Measurements from ENCODE around the gene MISP.
A peak's percentile ranks its signal among the peaks of the same experiment; 100 is the strongest.
"Not testable (repeated sequence)": the region's sequence is repeated elsewhere in the genome, so short reads cannot be mapped to it uniquely, and the experiment has no call there.

The MISP gene

DNA sequence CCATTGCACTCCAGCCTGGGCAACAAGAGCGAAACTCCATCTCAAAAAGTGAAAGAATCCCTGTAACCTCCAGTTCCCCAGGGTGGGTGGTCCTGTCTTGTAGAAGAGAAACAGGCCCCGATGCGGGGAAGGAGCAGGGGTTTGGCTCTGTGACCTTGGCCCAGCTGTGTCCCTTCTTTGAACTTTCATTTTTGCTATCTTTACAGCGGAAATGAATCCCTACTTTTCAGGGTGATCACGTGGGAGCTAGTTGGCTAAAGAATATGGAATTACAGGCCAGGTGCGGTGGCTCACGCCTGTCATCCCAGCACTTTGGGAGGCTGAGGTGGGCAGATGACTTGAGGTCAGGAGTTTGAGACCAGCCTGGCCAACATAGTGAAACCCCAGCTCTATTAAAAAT lies 5.8 kb upstream of the MISP start:
- not testable (repeated sequence) for DNase-seq

DNA sequence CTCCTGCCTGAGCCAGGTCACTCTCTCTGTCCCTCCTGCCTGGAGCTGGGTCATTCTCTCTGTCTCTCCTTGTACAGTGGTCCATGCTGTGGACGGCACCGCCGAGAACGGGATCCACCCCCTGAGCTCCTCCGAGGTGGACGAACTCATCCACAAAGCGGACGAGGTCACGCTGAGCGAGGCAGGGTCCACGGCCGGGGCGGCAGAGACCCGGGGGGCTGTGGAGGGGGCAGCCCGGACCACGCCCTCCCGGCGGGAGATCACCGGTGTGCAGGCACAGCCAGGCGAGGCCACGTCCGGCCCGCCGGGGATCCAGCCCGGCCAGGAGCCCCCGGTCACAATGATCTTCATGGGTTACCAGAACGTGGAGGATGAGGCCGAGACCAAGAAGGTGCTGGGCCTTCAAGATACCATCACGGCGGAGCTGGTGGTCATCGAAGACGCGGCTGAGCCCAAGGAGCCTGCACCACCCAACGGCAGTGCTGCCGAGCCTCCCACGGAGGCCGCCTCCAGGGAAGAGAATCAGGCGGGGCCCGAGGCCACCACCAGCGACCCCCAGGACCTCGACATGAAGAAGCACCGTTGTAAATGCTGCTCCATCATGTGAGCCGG lies 4.6 kb upstream of the MISP start:
- no peak for DNase-seq

DNA sequence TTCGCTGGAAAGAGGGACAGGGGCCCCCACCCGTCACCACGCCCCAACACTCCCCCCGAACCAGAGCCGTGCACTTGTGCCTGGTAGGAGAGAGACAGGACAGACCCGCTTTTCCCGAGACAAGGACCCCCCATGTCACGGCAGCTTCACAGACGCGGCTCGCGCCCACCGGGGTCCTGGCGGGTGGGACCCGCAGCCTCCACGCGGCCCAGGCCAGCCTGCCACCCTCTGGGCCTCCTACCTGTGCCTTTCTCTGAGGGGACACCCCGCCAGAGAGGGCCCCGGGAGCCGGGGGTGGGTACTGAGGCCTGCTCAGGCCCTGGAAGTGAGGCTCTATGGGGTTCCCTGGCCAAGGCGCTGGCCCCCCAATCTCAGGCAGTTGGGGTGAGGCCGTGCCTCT lies 4.0 kb upstream of the MISP start:
- DNase-seq, result no peak

DNA sequence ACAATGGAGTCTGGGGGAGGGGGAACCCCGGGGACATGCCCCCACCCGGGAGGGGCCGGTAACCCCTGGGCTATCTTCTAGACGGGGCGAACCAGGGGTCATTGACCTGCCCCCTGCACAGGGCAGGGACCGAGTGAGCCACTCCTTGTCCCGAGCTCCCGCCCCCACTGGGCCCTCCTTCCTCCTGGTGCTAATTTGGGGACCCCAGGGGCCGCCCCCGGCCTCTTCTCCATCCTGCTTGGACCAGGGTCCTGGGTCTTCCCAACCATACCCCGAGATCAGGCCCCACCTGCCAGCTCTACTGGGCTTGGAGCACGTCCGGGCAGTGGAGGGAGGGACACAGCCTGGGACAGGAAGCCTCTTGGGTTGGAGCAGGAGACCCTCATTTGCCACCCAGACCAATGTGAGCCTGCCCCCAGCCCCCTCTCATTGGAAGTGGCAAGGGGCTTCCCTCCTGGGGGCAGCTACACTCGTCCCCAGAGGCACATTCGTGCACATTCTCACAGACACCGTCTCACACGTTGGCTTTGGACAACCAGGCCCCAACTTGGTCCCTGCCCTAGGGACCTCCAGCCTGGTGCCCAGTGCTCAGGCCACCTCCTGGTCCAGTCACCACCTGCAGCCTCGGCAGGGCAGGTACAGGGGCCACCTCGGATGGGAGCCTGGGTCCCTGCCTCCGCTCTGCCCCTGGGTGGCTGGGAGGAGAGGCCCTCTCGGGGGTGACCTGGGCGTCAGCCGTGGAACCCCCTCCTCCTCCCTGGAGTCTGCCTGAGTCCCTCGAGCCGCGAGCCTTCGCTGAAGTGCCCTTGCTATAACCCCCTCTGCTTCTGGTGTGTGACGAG lies 3.3 kb upstream of the MISP start:
- DNase-seq, result no peak

DNA sequence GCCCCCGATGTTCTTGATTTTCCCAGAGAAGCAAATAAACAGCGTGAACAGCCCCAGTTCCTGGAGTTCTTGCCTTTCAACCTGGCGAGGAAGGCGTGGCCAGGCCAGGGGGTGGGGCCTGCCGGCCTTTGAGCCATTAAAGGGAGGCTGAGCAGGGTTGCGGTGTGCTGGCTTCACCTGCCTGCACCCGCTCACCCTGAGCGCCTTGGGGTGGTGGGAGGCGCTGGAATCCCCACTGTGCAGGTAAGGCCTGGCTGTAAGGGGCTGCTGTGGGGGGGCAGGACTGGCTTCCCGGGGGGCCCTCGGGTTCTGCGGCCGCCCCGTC lies 2.7 kb upstream of the MISP start:
- DNase-seq, result no peak

DNA sequence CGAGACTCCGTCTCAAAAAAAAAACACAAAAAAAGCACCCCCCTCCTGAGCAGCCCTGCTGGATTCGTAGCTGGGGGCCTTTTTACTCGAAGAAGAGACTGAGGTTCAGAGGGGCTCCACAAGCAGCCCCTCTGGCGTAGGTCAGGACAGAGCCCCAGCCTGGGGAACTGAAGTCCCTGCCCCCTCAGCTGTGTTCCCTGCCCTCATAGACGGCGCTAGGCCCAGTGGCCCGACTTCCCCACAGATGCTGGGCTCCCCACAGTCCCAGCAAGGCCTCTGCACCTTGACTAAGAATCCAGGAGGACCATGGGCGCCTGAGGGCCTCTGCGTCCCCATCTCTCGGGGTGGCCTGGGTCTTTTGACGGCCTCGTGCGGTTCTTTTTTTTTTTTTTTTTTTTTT lies 1.1 kb upstream of the MISP start:
- DNase-seq, result no peak

DNA sequence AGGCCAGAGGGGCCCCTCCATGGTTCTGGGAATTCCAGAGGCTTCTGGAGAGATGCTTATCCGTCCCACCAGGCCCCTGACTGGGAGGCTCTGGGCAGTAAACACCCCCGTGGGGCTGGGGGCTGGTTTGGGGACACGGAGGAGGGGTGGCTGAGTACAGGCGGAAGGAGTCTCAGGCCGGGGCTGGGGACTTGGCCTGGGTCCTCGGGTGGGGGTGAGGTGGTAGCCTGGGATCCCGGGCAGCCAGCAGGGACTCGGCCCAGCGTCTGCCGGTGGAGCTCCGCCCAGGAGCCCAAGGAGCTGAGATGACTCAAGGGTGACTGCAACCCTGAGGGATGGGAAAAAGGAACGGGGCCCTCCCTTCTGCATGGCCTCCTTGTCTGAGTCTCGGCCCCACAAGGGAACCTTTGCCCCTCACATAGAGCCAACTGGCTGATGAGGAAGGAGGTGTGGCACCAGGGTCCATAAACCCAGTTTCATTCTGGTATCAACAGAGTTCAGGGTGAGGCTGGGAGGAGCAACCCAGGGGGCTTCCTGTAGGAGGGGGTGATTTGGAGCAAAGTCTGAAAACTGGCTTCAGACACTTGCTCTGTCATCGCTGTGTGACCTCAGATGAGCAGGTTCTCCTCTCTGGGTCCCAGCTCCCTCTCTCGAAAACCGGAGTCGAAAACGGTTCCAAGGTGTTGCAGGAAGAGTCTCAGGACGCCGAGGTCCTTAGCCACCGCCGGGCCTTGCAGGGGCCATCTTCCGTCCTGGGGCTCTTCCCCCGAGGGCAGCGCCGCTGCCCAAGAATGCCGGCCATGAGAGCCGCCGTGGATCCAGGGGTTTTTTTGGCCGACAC lies 809 bp downstream of the MISP start:
- DNase-seq, result no peak

DNA sequence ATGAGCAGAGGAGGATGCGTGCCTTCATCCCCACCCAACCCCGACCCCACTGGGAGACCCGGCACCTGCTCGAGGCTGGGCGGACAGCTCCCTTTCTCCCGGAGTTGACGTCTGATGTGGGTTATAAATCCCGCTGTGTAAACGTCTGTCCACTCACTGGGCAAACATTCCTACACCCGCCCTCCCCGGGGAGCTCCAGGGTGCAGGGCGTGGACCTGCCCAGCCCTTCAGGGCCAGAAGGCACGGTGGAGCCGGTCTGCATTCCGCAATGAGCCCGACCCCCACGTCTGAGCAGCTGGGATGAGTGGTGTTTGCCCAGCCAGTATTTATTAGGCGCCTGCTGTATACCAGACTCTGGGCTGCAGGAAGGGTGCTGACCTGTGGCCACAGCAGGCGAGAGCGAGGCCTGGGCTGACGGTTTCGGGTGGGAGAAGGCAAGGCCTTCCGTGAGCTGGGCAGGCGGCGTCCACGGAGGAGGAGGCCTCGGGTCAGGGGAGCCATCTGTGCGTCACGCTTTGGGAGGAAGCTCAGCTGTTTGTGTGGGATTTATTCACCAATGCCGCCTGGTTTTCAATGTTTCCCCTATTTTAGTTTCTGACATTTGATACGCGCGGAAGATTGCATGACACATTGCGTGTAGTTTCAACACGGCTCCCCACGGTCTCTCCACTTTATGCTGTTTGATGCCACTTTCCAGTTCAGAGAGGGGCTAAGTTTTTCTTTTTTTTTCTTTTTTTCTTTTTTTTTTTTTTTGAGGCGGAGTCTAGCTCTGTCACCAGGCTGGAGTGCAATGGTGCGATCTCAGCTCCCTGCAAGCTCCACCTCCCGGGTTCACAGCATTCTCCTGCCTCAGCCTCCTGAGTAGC lies 2.0 kb downstream of the MISP start:
- DNase-seq, result peak in 4 of 56 donors; percentile 8 to 30 (median 18)

DNA sequence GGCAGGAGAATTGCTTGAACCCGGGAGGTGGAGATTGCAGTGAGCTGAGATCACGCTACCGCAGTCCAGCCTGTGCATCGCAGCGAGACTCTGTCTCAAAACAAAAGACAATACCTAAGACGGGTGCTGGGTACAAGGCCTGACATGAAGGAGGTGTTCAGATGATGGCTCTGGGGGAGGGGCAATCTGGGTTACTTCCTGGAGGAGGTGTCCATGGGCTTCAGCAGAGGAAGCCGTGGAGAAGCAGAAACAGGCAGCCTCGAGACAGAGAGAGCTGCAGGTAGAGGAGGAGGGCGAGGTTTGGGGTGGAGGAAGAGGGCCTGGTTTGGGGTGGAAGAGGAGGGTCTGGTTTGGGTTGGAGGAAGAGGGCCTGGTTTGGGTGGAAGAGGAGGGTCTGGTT lies 3.6 kb downstream of the MISP start:
- DNase-seq, result no peak

DNA sequence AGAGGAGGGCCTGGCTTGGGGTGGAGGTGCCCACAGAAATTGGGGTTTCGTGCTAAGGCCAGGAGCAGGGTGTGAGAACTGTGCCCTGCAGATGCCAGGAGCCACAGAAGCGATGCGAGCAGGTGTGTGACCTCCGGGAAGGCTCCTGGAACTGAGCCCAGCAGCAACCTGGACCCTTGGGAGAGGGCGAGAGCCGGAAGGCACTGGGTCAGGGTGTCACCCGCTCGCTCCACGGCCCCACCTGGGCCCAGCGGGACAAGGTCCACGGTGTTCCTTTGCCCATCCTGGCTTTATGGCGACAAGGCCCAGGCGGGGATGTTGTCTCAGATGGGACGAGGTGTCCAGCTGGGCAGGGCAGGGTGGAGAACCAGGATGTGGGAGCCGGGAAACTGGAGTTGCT lies 4.2 kb downstream of the MISP start:
- no peak for DNase-seq

DNA sequence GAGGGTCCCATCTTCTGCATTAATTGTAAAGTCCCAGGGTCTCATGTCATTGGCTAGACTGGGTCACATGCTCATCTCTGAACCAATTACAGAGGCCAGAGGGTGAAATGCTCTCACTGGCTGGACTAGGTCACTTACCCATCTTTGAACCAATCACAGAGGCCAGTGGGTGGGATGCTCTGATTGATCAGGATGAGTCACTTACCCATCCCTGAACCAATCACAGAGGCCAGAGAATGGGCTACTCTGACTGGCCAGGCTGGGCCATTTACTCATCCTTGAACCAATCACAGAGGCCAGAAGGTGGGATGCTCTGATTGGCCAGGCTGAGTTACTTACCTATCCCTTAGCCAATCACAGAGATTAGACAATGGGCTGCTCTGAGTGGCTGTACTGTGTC lies 5.3 kb downstream of the MISP start:
- DNase-seq, result peak in 2 of 56 donors; percentile 10 to 21

DNA sequence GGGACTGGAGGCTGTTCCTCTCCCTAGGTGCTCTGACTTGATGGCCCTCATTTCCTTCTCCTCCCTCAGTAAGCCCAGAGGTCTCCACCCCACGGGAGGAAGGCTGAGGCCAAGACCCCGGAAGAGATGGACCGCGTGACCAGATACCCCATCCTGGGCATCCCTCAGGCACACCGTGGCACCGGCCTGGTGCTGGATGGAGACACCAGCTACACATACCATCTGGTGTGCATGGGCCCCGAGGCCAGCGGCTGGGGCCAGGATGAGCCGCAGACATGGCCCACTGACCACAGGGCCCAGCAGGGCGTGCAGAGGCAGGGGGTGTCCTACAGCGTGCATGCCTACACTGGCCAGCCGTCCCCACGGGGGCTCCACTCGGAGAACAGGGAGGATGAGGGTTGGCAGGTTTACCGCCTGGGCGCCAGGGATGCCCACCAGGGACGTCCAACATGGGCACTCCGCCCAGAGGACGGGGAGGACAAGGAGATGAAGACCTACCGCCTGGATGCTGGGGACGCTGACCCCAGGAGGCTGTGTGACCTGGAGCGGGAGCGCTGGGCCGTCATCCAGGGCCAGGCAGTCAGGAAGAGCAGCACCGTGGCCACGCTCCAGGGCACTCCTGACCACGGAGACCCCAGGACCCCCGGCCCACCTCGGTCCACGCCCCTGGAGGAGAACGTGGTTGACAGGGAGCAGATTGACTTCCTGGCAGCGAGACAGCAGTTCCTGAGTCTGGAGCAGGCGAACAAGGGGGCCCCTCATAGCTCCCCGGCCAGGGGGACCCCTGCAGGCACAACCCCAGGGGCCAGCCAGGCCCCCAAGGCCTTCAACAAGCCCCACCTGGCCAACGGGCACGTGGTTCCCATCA lies 6.1 kb downstream of the MISP start:
- DNase-seq, result no peak

DNA sequence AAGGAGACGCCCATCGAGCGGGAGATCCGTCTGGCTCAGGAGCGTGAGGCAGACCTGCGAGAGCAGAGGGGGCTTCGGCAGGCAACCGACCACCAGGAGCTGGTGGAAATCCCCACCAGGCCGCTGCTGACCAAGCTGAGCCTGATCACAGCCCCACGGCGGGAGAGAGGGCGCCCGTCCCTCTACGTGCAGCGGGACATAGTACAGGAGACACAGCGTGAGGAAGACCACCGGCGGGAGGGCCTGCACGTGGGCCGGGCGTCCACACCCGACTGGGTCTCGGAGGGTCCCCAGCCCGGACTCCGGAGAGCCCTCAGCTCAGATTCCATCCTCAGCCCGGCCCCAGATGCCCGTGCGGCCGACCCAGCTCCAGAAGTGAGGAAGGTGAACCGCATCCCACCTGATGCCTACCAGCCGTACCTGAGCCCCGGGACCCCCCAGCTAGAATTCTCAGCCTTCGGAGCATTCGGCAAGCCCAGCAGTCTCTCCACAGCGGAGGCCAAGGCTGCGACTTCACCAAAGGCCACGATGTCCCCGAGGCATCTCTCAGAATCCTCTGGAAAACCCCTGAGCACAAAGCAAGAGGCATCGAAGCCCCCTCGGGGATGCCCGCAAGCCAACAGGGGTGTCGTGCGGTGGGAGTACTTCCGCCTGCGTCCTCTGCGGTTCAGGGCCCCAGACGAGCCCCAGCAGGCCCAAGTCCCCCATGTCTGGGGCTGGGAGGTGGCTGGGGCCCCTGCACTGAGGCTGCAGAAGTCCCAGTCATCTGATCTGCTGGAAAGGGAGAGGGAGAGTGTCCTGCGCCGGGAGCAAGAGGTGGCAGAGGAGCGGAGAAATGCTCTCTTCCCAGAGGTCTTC lies 7.1 kb downstream of the MISP start:
- DNase-seq, result no peak

DNA sequence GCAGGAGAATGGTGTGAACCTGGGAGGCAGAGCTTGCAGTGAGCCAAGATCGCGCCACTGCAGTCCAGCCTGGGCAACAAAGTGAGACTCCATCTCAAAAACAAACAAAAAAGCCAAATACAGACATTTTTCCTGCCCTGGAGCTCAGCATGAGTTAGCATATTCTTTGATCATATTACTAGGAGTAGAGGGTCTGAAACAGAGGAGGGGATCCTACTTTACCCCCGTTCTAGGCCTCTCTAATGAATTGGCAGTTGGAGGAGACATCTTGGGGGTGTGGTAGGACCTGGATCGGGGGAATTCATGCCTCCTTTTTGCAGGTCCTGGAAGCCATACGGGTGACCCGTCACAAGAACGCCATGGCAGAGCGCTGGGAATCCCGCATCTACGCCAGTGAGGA lies 12.3 kb downstream of the MISP start:
- no peak for DNase-seq

DNA sequence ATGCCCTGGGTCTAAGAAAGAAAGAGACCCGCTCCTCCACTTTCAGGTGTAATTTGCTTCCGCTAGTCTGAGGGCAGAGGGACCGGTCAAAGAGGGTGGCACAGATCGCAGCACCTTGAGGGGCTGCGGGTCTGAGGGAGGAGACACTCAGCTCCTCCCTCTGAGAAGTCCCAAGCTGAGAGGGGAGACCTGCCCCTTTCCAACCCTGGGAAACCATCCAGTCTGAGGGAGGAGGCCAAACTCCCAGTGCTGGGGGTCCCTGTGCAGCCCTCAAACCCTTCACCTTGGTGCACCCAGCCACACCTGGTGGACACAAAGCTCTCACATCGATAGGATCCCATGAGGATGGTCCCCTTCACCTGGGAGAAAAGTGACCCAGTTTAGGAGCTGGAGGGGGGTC lies 13.0 kb downstream of the MISP start:
- no peak for DNase-seq

DNA sequence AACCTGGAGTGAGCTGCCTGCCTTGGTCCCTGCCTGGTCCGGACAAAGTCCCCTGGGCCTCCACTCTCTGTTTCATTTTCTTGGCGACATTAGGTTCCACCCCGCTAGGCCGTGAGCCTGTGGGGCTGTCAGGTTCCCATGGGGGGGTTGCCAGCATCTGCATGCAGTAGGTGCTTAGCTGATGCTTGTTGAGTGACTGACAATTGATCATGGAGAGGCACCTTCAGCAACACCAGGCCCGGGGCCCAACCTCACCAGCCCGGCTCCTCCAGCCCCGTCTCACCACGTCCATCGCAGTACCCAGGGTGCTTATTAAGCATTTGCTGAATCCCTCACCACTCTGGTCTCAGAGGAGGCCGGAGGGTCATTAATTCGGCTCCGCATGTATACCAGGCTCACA lies 13.4 kb downstream of the MISP start:
- no peak for DNase-seq

DNA sequence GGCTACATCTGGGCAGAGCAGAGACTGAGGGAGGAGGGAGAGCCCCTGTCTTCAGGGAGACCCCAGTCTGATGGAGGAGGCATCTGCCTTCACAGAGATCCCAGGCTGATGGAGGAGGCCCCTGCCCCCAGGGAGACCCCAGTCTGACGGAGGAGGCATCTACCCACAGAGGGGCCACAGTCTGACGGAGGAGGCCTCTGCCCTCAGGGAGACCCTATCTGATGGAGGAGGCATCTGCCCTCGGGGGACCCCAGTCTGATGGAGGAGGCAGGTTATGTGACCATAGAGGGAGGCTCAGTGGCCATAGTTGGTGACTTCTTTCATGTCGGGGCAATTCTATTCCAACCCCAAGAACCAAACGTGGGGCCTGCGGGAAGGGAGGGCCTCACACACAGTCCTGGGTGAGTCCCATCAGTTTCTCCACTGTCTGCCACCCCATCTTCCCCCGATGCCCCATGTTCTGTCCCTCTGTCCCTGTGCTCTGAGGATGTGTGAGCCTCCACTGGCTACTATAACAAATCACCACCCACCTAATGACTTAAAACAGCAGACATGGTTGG lies 14.3 kb downstream of the MISP start:
- DNase-seq, result no peak

DNA sequence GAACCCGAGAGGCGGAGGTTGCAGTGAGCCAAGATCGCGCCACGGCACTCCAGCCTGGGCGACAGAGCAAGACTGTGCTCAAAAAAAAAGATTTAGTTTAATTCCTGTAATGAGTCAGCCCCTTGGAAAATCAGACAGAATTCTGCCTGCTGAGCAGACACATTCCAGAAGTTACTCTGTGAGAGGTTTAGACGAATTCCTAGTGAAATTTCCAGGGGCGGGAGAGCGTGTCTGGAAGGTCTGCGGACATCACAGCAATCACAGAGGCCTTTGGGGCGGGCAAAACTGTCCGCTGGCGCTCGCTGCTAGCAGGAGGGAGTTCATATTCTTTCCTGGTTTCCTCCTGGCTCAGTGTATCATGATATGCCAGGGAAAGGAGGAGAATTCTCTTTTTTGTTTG lies 17.5 kb downstream of the MISP start:
- no peak for DNase-seq

DNA sequence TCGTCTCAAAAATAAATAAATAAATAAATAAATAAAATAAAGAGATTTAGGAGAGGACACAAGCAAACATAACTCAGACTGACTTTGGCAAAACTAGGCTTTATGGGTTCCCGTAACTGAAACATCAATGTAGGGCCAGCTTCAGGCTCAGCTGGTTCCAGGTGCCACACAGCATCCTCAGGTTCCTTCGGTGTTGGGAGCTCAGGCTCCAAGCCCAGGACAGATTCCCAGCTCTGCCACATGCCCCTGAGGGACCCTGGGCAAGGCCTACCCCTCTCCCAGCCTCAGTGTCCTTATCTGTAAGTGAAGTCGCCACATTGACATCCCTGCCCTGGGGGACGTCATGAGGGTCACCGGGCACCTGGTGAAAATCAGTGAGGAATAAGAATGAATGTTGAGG lies 18.7 kb downstream of the MISP start:
- no peak for DNase-seq

Measured in amygdala (tissue), 56 donors.